Breast epithelium (tissue), 3 donors: ENCODE data around the gene DMD.

Source experiments
- CTCF ChIP-seq, 3 donors: fragments of 450-650 bp; IDR thresholded peaks; one replicate each; pipeline ENCODE4 v1.5.1; 2016 to 2017; ENCODE audit warnings: antibody characterized with exemption in 3 of 3, mild to moderate bottlenecking in 3 of 3, moderate library complexity in 3 of 3
- POLR2A ChIP-seq: fragments of 450-650 bp; IDR thresholded peaks from one replicate; pipeline ENCODE4 v1.6.1; 2016; ENCODE audit warnings: antibody characterized with exemption, mild to moderate bottlenecking, moderate library complexity
- POLR2AphosphoS5 ChIP-seq, 3 donors: sonication (generic); formaldehyde crosslinking; IDR thresholded peaks; one replicate each; pipeline ENCODE4 v1.6.1; 2017; ENCODE audit warnings: antibody characterized with exemption in 3 of 3

GRCh38 chrX:32985544-32985943, 225.8 kb downstream of the DMD start:
- TF ChIP-seq POLR2A (no peak), CTCF (IDR thresholded peaks at IDR 0.05) (no peak), POLR2AphosphoS5 (IDR thresholded peaks at IDR 0.05) (no peak)
